Neutrophil (primary cell): ENCODE data around the gene RBM15.

Experiments used
- H3K27ac ChIP-seq: fragments of 200-600 bp; sonication (generic); 2 replicates; pipeline ENCODE4 v1.5.1; 2016; ENCODE audit warnings: mild to moderate bottlenecking, moderate library complexity
- H3K27me3 ChIP-seq: fragments of 200-600 bp; sonication (generic); 2 replicates; pipeline ENCODE4 v1.6.0; 2016; ENCODE audit warnings: mild to moderate bottlenecking
- H3K36me3 ChIP-seq: fragments of 200-600 bp; sonication (generic); 2 replicates; pipeline ENCODE4 v1.5.1; 2017
- H3K4me1 ChIP-seq, 2 experiments: fragments of 200-600 bp in 1 of 2; sonication (generic) in 1 of 2; 1 replicate in 1 of 2; 2 replicates in 1 of 2; pipeline versions ENCODE4 v1.5.1 to v1.6.1; 2013 to 2016; ENCODE audit warnings: low read depth in 1 of 2, low read length in 1 of 2, mild to moderate bottlenecking in 1 of 2, moderate library complexity in 1 of 2; ENCODE audit not compliant: control insufficient read depth in 1 of 2, insufficient read depth in 1 of 2
- H3K4me3 ChIP-seq, 2 experiments: fragments of 200-600 bp in 1 of 2; sonication (generic) in 1 of 2; 1 replicate in 1 of 2; 2 replicates in 1 of 2; pipeline ENCODE4 v1.5.1; 2013 to 2016; ENCODE audit warnings: low read depth in 1 of 2, low read length in 1 of 2, mild to moderate bottlenecking in 1 of 2, moderate library complexity in 1 of 2
- H3K9me3 ChIP-seq: fragments of 200-600 bp; sonication (generic); 2 replicates; pipeline ENCODE4 v1.5.1; 2016
- TF ChIP-seq, protein P1 (sequence below): fragments of 200-600 bp; sonication (generic); IDR thresholded peaks from 2 replicates; pipeline ENCODE4 v1.5.1; 2016; ENCODE audit warnings: antibody characterized with exemption

Gene RBM15

DNA sequence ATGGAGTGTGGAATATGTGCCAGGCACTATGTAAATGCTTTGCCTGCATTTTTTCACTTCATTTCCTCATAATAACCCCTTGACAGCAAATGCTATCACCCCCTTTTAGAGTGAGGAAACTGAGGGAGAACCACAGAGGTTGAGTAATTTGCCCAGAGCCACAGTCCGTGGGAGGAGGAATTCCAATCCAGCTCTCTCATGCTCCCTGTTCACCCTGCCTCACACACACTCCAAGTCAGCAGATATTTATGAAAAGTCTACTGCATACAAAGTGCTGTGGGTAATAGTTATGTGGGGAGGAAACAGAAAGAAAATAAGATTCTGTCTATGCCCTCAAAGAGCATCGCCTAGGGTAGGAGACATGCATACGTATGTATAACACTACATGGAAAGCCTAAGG lies 30.9 kb upstream of the RBM15 start:
- Histone ChIP-seq H3K27ac (no peak overlapping the region), H3K9me3 (no peaks in the 10 kb centered on the region), H3K4me1 (peaks cover 17 to 25% of the 10 kb centered on the region in 2 experiments), H3K4me3 (no peak overlapping the region), H3K36me3 (no peaks in the 10 kb centered on the region), H3K27me3 (no peaks in the 10 kb centered on the region)
- TF ChIP-seq, protein P1, sequence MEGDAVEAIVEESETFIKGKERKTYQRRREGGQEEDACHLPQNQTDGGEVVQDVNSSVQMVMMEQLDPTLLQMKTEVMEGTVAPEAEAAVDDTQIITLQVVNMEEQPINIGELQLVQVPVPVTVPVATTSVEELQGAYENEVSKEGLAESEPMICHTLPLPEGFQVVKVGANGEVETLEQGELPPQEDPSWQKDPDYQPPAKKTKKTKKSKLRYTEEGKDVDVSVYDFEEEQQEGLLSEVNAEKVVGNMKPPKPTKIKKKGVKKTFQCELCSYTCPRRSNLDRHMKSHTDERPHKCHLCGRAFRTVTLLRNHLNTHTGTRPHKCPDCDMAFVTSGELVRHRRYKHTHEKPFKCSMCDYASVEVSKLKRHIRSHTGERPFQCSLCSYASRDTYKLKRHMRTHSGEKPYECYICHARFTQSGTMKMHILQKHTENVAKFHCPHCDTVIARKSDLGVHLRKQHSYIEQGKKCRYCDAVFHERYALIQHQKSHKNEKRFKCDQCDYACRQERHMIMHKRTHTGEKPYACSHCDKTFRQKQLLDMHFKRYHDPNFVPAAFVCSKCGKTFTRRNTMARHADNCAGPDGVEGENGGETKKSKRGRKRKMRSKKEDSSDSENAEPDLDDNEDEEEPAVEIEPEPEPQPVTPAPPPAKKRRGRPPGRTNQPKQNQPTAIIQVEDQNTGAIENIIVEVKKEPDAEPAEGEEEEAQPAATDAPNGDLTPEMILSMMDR: no peak

DNA sequence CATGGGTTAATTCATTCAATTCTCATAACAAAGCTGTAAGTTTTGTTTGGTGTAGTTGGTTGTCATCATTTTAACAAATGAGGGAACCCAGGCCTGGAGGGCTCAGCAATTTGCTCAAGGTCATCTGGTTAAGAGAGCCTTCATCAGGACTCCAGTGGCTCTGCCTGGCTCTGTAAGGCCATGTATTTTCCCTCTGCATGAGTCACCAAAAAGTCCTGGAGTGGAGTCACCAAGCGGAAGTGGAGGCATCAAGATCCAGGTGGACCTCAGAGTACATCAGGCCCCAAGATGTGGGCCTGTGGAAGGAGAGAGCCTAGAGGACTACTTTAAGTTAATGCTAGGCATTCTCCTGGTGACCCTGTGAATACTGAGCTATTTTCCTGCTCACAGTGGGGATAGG lies 30.0 kb upstream of the RBM15 start:
- H3K4me3 ChIP-seq: no peak overlapping the region
- H3K36me3 ChIP-seq: no peaks in the 10 kb centered on the region
- H3K9me3 ChIP-seq: no peaks in the 10 kb centered on the region
- peaks cover 17 to 25% of the 10 kb centered on the region in 2 experiments for H3K4me1 ChIP-seq
- H3K27me3 ChIP-seq: no peaks in the 10 kb centered on the region
- H3K27ac ChIP-seq: no peak overlapping the region
- TF ChIP-seq, protein P1: no peak

DNA sequence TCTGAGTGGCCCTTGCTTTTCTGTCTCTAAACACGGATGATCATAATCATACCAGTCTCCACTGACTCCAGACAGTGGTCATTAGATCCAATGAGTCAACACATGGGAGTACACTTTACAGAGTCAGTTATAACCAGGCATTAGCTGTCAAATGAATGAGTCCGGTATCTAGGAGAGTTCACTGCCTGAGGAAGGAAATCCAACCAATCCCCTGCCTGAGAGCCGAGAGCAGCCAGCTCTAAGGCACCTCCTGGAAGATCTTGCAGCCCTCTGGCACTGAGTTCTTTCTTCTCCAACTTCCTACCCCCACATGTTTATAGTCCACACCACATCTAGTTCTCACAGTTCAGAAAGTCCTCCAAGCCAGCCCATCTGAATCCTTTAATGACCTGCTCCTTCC lies 29.4 kb upstream of the RBM15 start:
- Histone ChIP-seq H3K27ac (no peak overlapping the region), H3K9me3 (no peaks in the 10 kb centered on the region), H3K27me3 (no peaks in the 10 kb centered on the region), H3K4me1 (peaks cover 17 to 25% of the 10 kb centered on the region in 2 experiments), H3K4me3 (no peak overlapping the region), H3K36me3 (no peaks in the 10 kb centered on the region)
- TF ChIP-seq, protein P1: no peak

DNA sequence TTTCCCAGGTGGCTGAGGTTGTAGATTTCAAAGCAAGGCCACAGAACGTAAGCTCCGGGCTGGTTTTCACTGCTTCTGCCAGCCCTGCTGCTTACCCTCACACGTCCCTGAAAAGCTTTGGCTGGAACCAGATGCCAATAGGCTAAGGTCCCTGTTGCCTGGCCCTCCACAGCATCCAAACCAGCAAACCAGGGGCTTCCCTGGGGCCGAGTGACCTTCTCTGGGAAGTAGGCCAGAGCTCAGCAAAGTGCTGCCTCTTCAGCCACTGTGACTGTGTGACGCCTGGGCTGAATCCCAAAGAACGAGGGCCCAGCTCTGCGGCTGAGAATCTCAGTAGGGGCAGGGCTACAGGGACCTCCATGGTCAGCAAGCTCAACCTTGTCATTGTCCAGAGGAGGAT lies 28.9 kb upstream of the RBM15 start:
- peaks cover 15 to 22% of the 10 kb centered on the region in 2 experiments for H3K4me1 ChIP-seq
- TF ChIP-seq, protein P1: no peak
- H3K27me3 ChIP-seq: no peaks in the 10 kb centered on the region
- no peak overlapping the region for H3K27ac ChIP-seq
- no peak overlapping the region for H3K4me3 ChIP-seq
- H3K9me3 ChIP-seq: no peaks in the 10 kb centered on the region
- no peaks in the 10 kb centered on the region for H3K36me3 ChIP-seq

DNA sequence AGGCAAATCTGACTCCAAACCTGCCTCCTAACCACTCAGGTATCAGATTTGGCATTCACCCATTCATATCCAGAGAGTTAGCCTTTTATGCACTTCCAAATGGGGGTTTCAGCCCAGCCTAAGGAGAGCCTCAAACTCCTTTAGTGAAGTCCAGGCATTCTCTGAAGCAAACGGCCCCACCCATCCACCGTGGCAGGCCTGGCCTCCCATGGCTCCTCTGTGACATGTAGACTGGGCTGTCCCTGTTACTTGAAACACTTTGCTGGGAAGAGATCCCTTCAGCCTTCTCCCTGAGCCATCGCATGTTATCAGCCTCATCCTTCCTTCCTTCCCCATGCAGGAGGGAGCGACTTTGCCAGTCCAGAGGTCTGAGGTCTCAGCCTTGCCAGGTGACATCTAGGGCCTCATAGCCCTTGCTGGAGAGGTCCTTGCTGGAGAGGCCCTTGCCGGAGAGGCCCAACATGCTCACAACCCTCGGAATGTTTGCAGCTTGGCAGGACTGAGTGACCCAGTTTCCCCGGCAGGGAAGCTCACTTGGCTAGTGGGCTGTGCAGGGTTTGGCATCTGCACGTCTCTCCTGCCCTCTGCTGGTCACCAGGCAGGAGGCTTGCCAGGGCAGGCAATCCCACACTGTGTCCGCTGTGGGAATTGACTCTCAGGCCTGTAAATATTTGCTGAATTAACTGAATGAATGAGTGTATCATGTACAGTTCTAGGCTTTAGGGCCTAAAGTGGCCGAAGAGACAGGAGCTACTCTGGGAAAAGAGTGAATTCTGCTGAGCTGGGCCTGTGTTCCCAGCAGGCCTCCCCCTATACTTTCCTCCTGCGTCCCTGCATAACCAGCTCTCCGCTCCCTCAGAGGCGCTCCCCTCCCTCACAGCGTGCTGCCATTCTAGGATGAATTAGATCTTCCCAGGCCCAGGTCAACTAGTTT lies 26.7 kb upstream of the RBM15 start:
- Histone ChIP-seq H3K9me3 (no peaks in the 10 kb centered on the region), H3K4me3 (no peak overlapping the region), H3K27ac (no peak overlapping the region), H3K4me1 (peaks cover 5 to 12% of the 10 kb centered on the region in 2 experiments), H3K36me3 (no peaks in the 10 kb centered on the region), H3K27me3 (no peaks in the 10 kb centered on the region)
- TF ChIP-seq, protein P1: peak; percentile 86
